AG09319 (cell line): ENCODE data around the gene USP19.

Experiments
- DNase-seq: peaks from one replicate; pipeline ENCODE4 v3.0.0-alpha.2; 2010; ENCODE audit warnings: low read depth; ENCODE audit errors: extremely low read depth
- TF ChIP-seq, protein P1 (sequence below): IDR thresholded peaks from 2 replicates; pipeline ENCODE4 v1.5.1; 2011; ENCODE audit warnings: low read depth, mild to moderate bottlenecking, inconsistent platforms, low read length, moderate library complexity

USP19 gene, protein sequence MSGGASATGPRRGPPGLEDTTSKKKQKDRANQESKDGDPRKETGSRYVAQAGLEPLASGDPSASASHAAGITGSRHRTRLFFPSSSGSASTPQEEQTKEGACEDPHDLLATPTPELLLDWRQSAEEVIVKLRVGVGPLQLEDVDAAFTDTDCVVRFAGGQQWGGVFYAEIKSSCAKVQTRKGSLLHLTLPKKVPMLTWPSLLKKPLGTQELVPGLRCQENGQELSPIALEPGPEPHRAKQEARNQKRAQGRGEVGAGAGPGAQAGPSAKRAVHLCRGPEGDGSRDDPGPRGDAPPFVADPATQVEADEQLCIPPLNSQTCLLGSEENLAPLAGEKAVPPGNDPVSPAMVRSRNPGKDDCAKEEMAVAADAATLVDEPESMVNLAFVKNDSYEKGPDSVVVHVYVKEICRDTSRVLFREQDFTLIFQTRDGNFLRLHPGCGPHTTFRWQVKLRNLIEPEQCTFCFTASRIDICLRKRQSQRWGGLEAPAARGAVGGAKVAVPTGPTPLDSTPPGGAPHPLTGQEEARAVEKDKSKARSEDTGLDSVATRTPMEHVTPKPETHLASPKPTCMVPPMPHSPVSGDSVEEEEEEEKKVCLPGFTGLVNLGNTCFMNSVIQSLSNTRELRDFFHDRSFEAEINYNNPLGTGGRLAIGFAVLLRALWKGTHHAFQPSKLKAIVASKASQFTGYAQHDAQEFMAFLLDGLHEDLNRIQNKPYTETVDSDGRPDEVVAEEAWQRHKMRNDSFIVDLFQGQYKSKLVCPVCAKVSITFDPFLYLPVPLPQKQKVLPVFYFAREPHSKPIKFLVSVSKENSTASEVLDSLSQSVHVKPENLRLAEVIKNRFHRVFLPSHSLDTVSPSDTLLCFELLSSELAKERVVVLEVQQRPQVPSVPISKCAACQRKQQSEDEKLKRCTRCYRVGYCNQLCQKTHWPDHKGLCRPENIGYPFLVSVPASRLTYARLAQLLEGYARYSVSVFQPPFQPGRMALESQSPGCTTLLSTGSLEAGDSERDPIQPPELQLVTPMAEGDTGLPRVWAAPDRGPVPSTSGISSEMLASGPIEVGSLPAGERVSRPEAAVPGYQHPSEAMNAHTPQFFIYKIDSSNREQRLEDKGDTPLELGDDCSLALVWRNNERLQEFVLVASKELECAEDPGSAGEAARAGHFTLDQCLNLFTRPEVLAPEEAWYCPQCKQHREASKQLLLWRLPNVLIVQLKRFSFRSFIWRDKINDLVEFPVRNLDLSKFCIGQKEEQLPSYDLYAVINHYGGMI (N-terminal part only)

DNA sequence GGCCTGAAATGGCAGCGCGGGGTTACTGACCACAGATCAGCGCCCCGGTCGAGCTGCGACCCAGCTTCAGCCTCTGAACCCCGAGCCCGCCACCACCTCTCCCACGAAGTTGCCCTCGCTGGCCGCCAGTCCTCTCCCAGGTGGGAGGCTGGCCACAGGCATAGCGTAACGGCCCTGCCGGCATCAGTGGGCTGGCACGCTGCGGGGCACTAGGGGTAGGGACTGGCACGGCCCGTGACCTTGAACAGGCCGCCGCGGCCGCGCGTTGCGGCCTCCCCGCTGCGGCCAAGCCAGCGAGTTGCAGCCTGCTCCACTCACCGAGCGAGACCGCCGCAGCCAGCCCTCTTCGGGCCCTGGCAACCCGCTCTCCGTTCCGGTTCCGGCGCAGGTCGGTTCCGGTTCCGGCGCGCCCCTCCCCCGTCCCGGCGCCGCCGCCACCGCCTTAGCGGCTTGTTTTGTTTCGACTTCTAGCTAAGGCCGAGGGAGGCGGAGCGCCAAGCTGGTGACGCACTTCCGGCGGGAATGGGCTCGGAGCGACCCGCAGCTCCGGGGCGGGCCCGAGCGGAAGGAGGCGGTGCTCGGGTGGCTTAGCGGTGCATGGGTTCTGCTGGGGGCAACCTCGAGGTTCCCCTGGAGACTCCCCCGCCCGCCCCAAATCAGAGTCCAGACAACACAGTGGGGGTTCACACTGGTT lies at the start of gene USP19:
USP19 (minus strand) TSS at position 386 of the 694 bp plus-strand sequence. CDS start 1,678 bp downstream, outside the sequence.
- DNase-seq: peak; percentile 79
- TF ChIP-seq, protein P1, sequence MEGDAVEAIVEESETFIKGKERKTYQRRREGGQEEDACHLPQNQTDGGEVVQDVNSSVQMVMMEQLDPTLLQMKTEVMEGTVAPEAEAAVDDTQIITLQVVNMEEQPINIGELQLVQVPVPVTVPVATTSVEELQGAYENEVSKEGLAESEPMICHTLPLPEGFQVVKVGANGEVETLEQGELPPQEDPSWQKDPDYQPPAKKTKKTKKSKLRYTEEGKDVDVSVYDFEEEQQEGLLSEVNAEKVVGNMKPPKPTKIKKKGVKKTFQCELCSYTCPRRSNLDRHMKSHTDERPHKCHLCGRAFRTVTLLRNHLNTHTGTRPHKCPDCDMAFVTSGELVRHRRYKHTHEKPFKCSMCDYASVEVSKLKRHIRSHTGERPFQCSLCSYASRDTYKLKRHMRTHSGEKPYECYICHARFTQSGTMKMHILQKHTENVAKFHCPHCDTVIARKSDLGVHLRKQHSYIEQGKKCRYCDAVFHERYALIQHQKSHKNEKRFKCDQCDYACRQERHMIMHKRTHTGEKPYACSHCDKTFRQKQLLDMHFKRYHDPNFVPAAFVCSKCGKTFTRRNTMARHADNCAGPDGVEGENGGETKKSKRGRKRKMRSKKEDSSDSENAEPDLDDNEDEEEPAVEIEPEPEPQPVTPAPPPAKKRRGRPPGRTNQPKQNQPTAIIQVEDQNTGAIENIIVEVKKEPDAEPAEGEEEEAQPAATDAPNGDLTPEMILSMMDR: no peak

DNA sequence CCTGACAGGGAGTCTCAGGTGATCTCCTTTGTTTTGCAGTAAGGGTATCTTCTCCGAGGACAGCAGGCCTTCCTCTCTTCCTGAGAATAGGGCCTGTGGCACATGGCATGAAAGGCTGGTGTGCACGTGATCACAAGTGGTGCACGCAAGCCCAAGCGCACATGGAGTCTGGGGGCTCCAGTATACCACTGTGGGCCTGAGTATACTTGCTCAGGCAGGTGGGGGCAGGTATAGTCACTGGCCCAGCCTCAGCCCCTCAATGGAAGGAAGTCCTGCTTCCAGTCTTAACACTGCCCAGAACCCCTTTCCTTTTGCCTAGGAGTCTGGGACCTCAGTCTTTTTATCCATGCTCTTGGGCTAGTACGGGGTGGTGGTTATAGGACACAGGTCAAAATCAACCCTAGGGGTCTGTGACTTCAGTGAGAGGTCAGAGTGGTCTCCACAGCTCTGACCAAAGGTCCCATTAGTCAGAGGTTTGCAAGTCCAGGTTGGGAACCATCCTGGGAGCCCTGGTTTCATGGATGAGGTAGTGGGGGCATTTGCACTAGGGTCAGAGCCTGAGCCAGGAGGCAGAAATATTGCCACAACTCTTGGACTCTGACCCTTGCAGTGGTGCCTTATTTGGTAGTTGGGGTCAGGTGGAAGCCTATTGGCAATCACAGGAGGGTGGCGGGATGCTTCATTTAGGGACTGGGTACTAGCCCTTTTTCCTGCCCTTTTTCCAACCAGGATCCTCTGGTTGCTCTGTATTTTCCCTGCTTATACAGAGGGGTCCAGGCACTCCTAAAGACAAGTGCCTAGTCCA lies 46.3 kb upstream of the USP19 start:
- no peak for DNase-seq

DNA sequence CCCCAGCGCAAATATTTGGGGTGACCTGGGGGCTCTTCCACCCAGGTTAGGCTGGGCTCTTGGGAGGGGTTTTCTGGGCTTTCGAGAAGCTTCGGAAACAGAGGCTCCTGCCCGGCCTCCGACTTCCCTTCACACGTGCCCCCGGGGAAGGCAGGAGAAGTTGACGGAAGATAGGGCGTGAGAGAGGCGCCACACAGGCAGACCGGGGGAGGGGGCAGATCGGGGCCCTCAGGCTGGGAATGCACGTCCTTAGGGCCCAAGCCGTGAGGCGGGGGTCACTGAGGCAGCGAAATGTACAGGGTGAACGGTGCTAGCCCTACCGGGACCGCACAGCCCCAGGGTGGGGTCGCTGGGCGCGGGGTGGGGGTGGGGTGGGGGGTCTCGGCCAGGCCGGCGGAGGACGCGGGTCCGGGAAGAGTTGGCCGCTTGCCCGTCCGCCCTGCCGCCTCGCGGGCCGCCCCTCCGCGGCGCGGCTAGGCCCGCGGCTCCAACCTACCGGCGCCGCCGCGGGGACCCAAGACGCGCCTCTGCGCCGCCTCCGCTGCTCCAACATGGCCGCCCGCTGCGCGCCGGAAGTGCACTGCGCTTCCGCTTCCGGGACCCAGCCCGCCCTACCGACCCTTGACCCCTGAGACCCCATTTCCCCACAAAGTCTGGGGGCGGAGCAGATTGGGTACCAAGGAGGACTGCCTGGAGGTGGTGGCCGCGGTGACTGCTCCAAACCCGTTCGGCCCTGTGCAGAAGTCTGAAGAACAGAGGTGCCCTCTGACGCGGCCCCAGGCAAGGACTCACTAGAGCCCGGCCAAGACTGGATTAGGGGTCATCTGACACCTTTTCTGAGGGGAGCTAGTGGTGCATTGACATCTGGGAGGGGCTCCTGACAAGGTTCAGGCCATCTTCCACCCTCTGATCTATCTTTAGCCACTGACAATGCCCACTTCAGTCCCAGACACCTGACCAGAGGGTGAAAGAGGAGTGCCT lies 45.4 kb upstream of the USP19 start, which contains the start of gene CCDC71:
CCDC71 (minus strand) TSS at position 561 of the 981 bp plus-strand sequence. CDS start 2,123 bp downstream, outside the sequence.
- peak; percentile 20 for DNase-seq
- TF ChIP-seq, protein P1: no peak

More for the DNA sequence above, 46.3 kb upstream of the USP19 start:
- TF ChIP-seq, protein P1: no peak

DNA sequence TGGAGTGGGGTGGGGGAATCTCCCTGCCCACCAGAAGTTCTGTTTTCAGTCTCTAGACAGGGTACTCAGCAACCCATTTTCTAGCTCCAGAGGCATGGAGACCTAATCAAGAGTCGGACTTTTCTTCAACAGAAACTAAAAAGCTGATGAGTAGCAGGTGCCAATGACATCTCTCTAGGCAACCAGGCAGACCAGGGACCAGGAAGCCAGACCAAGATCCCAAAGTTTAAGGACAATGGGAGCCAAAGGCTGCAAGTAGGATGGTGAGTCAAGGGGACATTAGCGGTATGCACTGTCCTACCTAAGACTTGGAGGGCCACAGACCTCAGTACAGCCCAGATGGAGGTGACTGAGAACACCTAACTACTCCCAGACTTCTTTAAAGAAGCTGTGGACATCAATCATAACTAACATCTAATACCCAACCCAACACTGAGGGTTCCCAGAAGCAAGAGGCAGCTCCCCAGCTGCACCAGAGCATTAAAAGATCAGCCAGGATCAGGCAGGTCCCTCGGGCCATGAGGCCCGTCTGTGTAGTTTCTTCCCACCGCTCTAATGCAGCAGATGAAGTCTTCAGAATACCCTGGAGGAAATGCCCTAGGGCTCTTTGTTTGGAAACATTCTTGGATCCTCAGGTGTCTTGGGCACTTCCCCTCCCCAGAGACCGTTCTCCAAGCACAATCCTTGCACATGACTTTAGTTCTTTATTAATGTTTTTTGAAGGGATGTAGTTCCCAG lies 44.5 kb upstream of the USP19 start:
- DNase-seq: no peak
- TF ChIP-seq, protein P1: no peak

DNA sequence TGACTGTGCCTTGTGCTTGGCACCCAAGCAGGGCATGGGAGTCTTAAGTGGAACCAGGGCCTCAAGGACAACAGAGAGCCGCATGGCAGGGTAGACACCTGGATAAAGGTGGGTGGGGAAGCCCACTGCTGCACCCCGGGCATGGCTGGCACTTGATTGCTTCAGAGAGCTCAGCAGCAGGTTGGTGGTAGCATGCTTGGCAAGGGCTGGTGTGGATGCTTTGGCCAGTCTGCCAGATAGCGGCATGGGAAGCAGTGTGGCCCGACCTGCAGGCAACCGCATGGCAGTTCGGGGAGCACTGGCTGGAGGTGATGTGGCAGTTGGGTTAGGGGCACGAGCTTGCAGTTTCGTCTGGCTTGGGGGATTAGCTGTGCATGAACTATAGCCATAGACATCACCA lies 43.0 kb upstream of the USP19 start:
- DNase-seq: no peak
- TF ChIP-seq, protein P1: no peak
